ENCODE results near the gene KIF25.

GRCh38 chr6:168027521-168027920 lies 30.1 kb downstream of the KIF25 start:
- TF ChIP-seq CTCF (conservative IDR thresholded peaks at IDR 0.05): no peak
- TF ChIP-seq EZH2 (IDR thresholded peaks at IDR 0.05; ENCODE audit: low read depth): no peak
